Stimulated activated naive CD8-positive, alpha-beta T cell treated with anti-CD3 and anti-CD28 coated beads, Interleukin-15, Interleukin-2, amounts not matched to agents 100 U/mL and 50 U/mL, for 24 hours (primary cell): Measurements from ENCODE around the gene ZWILCH.
"Not testable (repeated sequence)": the region's sequence is repeated elsewhere in the genome, so short reads cannot be mapped to it uniquely, and the experiment has no call there.

Source experiments
- ATAC-seq: fragments of 150-1000 bp; cut with Tn5 transposase; one replicate; pipeline ENCODE4 v1.10.0; 2021
- DNase-seq: peaks from one replicate; pipeline ENCODE4 v3.0.0; 2021

Gene ZWILCH

GRCh38 chr15:66581972-66582537 is 76.9 kb downstream of the ZWILCH start:
- DNase-seq: no peak

DNA sequence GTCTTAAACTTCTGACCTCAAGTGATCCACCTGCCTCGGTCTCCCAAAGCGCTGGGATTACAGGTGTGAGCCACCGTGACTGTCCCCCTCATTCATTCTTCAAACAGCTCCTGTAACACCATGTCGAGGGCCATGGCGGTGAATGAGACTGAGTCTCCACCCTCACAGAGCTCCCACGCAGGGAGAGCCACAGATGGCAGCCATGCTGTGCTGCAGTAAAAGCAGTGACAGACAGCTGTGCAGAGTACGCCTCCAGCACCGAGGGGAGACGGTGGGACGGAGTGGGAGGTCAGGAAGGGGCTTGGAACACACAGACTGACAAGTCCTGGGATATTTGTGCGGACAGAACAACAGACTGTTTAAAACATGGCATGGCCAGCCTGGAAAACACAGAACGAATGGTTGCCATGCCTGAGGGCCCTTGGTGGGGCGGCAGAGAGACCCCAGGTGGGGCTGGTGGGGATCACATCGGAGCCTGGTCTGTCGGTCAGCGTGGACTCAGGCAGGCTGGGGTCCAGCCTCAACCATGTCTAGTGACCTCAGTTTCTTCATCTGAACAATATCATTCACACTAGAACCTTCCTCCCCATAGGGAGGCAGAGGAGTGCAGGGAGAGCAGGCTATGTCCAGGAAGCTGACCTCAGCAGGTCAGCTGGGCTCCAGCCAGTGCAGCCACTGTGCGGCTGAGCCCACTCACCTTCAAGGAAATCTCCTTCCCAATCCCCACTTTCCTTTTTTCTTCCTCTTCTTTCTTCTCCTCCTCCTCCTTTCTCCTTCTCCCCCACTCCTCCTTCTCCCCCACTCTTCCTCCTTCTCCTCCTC is 81.2 kb downstream of the ZWILCH start:
- no peak for ATAC-seq
- DNase-seq: no peak

More at GRCh38 chr15:66581972-66582537, 76.9 kb downstream of the ZWILCH start:
- ATAC-seq: no peak

- ATAC-seq (no peak), DNase-seq (no peak)
Observed at GRCh38 chr15:66587020-66587419, 81.9 kb downstream of the ZWILCH start.

DNA sequence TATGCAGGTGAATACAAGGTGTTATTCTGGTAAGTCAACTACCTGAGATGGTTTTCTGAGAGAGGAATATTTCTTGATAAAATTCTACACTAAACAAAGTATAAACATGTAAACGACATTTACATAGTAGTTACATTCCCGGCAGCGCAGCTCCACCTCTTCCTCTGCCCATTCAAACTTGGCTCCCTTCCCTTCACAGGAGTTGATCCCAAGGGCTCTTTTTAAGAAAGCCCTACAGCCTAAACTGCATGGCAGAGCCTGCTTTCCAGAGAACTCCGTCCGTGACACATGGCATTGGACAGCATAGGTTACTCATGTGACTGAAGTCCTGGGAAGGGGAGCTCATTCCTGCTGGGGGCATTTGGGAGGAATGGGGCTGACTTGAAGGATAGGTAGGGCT is 82.6 kb downstream of the ZWILCH start:
- ATAC-seq: no peak
- no peak for DNase-seq

DNA sequence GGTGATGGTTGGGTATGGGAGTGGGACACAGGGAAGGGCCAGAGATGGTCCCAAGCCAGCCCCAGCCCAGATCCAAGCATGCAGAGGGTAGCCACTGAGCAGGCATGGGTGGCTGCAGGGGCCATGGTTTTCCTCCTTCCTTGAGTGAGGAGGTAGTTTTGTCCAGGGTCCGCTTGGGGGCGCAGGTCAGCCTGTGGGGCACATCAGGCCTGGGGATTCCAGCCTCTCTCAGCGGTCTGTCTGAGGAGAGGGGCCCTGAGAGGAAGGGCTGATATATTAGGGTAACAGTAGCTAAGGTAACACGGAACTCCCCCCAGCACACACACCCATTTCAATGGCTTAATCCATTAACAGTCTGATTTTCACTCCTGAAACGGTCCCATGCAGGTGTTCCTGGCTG is 83.4 kb downstream of the ZWILCH start:
- DNase-seq (no peak), ATAC-seq (no peak)

DNA sequence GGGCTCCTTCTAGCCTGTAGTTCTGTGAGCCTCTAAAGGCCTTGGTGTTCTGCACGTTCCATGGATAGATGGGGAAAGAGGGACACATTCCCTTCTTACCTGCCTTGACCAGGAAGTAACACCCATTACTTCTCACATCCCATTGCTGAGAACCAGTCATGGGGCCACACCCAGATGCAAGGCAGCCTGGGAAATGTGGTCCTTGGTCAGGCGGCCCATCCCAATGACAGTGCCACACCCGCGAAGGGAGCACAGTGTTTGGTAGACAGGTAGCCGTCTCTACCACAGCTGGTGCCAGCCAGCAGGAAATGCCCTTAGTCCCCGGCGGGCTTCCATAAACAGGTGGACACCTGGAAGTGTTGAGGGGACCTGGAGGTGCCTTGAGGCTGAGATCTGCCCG is 83.8 kb downstream of the ZWILCH start:
- no peak for ATAC-seq

GRCh38 chr15:66589429-66589828 is 84.3 kb downstream of the ZWILCH start:
- not testable (repeated sequence) for ATAC-seq, DNase-seq

More for the DNA sequence above, 83.8 kb downstream of the ZWILCH start:
- no peak for DNase-seq

DNA sequence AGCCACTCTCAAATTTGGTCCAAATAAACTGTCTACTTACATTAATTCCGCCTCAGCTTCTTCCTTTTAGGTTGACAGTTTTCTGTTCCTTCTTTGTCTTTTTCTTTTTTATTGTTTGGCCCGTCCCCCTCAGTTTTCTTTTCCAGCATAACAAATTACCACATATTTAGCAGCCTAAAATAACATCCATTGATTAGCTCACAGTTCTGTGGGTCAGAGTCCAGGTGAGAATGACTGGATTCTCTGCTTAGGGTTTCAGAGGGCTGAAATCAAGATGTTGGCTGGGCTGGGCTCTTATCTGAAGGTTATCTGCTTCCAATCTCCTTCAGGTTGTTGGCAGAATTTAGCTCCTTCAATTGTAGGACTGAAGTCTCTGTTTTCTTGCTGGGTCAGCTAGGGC is 85.3 kb downstream of the ZWILCH start:
- DNase-seq (no peak), ATAC-seq (no peak)

- ATAC-seq: no peak
- DNase-seq: no peak
Observed at GRCh38 chr15:66591322-66591862, 86.3 kb downstream of the ZWILCH start.

- ATAC-seq: no peak
- no peak for DNase-seq
Observed at GRCh38 chr15:66592505-66593218, 87.5 kb downstream of the ZWILCH start.

GRCh38 chr15:66593219-66593780 is 88.2 kb downstream of the ZWILCH start:
- ATAC-seq (no peak), DNase-seq (no peak)

GRCh38 chr15:66594344-66594743 is 89.2 kb downstream of the ZWILCH start:
- DNase-seq (no peak), ATAC-seq (no peak)

GRCh38 chr15:66594836-66595235 is 89.7 kb downstream of the ZWILCH start:
- ATAC-seq (no peak), DNase-seq (no peak)

DNA sequence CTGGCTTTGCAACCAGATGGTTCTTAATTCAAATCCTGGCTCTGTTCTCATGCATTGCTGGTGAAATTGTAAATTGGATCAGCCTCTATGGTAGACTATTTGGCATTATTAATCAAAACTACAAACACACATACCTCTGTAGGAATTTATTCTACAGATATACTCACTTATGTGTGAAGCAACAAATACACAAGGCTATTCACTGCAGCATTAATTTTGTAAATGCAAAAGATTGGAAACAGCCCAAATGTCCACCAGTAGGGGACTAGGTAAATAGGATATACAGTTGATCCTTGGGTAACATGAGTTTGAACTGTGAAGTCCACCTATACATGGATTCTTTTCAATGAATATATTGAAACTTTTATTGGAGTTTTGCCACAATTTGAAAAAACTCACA is 90.2 kb downstream of the ZWILCH start:
- no peak for DNase-seq
- no peak for ATAC-seq

DNA sequence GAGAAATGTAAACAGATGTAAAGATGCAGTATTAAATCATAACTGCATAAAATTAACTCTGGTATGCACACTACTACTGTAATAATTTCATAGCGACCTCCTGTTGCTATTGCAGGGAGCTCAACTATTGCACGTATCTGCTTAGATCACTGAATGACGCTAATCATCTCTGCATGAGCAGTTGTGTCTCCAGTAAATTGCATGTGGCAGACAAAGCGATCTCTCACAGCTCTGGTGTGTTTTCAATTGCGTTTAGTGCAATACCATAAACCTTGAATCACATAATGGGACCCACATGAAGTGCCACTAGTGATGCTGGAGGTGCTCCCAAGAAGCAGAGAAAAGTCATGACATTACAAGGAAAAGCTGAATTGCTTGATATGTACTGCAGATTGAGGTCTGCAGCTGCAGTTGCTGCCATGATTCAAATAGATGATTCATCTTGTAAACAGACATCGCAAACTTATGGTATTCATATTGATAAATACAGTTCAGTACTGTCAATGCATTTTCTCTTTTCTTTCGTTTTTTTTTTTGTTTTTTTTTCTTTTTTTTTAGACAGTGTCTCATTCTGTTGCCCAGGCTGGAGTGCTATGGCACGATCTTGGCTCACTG is 90.9 kb downstream of the ZWILCH start:
- DNase-seq (no peak), ATAC-seq (no peak)

DNA sequence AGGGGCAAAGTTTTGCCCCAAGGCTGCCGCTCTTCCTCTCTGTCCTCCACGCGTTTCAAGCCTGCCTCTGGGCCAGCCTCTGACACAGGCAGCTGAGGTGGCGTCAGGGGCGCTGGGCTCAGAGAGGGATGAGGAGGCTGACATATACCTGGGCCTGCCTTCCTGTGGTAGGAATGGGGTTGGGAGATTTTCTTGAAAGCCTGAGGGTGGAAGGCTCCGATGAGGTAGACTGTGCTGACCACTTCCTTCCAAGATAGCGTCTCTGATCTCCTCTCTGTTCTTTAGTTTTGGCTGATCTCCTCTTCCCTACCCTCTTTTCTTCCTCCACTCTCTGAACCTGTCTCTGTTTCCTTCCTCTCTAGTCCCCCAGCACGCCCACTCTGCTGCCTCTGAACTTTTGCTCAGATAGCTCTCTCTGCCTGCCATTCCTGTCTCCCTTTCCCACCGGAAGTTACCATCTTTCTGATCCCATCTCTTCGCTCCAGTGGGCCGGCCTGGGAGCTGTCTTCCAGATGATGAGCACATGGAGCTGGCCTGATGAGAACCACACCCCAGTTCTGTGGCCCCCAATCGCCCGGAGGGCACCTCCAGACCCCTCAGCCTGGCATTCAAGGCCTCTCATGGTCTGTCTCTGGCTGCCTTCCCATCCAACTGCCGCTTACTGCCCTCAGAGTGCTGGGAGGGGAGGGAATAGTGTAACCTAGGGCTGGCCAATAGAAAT is 93.1 kb downstream of the ZWILCH start:
- ATAC-seq (no peak), DNase-seq (no peak)
